ENCODE data around the gene NLGN1.

GRCh38 chr3:174153871-174154270, 756.3 kb downstream of the NLGN1 start:
- TF ChIP-seq RAD21 (conservative IDR thresholded peaks at IDR 0.05), result no peak
- TF ChIP-seq, protein P1, sequence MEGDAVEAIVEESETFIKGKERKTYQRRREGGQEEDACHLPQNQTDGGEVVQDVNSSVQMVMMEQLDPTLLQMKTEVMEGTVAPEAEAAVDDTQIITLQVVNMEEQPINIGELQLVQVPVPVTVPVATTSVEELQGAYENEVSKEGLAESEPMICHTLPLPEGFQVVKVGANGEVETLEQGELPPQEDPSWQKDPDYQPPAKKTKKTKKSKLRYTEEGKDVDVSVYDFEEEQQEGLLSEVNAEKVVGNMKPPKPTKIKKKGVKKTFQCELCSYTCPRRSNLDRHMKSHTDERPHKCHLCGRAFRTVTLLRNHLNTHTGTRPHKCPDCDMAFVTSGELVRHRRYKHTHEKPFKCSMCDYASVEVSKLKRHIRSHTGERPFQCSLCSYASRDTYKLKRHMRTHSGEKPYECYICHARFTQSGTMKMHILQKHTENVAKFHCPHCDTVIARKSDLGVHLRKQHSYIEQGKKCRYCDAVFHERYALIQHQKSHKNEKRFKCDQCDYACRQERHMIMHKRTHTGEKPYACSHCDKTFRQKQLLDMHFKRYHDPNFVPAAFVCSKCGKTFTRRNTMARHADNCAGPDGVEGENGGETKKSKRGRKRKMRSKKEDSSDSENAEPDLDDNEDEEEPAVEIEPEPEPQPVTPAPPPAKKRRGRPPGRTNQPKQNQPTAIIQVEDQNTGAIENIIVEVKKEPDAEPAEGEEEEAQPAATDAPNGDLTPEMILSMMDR (IDR thresholded peaks at IDR 0.05; ENCODE audit: poor library complexity, severe bottlenecking), result no peak
- TF ChIP-seq EZH2 (IDR thresholded peaks at IDR 0.05; ENCODE audit: borderline replicate concordance, insufficient read depth, low read length, poor library complexity, severe bottlenecking), result no peak
- TF ChIP-seq REST (IDR thresholded peaks at IDR 0.05; ENCODE audit: borderline replicate concordance), result no peak
- TF ChIP-seq EP300 (conservative IDR thresholded peaks at IDR 0.05; ENCODE audit: poor library complexity, severe bottlenecking), result no peak

Data from neural cell (in vitro differentiated cells).